Activated CD4-positive, alpha-beta memory T cell treated with anti-CD3 and anti-CD28 coated beads, Interleukin-2, amount 10 ng/mL, durations not matched to agents 7 days and 5 days (primary cell): ENCODE results near the gene B2M. TPM values are rescaled to one million over a fixed set of nuclear protein-coding genes. Genes with fewer than 3 reads are reported as not detected.
"Not testable (repeated sequence)": the region's sequence is repeated elsewhere in the genome, so short reads cannot be mapped to it uniquely, and the experiment has no call there.

Source experiments
- CTCF ChIA-PET: fragments of 350-600 bp; sonication (Branson Sonifier 250); formaldehyde crosslinking; loops from one replicate; lab custom pipeline; 2021; ENCODE audit warnings: antibody characterized with exemption, inconsistent platforms; lab: Charles Lee
- POLR2A ChIA-PET: fragments of 350-600 bp; sonication (Branson Sonifier 250); formaldehyde crosslinking; loops from one replicate; lab custom pipeline; 2021; ENCODE audit warnings: antibody characterized with exemption; lab: Charles Lee
- DNase-seq: peaks from one replicate; pipeline ENCODE4 v3.0.0-alpha.2; 2020
- H3K27ac Mint-ChIP-seq: one replicate; pipeline ENCODE4 v1.8.0; 2021; ENCODE audit warnings: mild to moderate bottlenecking, mixed read lengths
- H3K27me3 Mint-ChIP-seq: one replicate; pipeline ENCODE4 v1.8.0; 2021; ENCODE audit warnings: mixed read lengths
- H3K36me3 Mint-ChIP-seq: one replicate; pipeline ENCODE4 v1.8.0; 2021; ENCODE audit warnings: low read depth, mixed read lengths
- H3K4me1 Mint-ChIP-seq: one replicate; pipeline ENCODE4 v1.8.0; 2021; ENCODE audit warnings: mixed read lengths
- H3K4me3 Mint-ChIP-seq: one replicate; pipeline ENCODE4 v1.8.0; 2021; ENCODE audit warnings: mild to moderate bottlenecking, mixed read lengths
- H3K9me3 Mint-ChIP-seq: one replicate; pipeline ENCODE4 v1.8.0; 2021; ENCODE audit warnings: mixed read lengths
- total RNA-seq, 2 experiments: library from RNA; stranded (reverse); gene quantifications; one replicate each; pipeline ENCODE4 v1.2.3, GENCODE V29; 2021

B2M gene
- total RNA-seq, 2 experiments from 2014 or later = 9,723 to 9,975 TPM

GRCh38 chr15:44716983-44717602 lies 5.8 kb downstream of the B2M start:
- Mint-ChIP-seq H3K4me3 (peak overlapping the region; percentile 98), H3K36me3 (peaks cover 84% of the 10 kb centered on the region), H3K4me1 (peaks cover 73% of the 10 kb centered on the region), H3K9me3 (no peaks in the 10 kb centered on the region), H3K27me3 (no peaks in the 10 kb centered on the region), H3K27ac (peak overlapping the region; percentile 89)
- POLR2A ChIA-PET = interaction anchor here (1.0 to 37.6 kb wide), 5 partner anchors 13 to 133 kb away, joined by 3 to 4153 read pairs (median 49); partner anchors contain the start of genes SPG11 and TRIM69
- CTCF ChIA-PET = interaction anchor here (2.4 to 15.3 kb wide), 3 partner anchors 15 to 124 kb away, joined by 8 to 399 read pairs (median 329); partner anchors contain the start of genes SPG11 and TRIM69
- DNase-seq = no peak

- Mint-ChIP-seq H3K36me3 (peaks cover 72% of the 10 kb centered on the region), H3K4me3 (peak overlapping the region; percentile 16), H3K27me3 (no peaks in the 10 kb centered on the region), H3K27ac (peak overlapping the region; percentile 91), H3K4me1 (peaks cover 79% of the 10 kb centered on the region), H3K9me3 (no peaks in the 10 kb centered on the region)
- no peak for DNase-seq
- ChIA-PET POLR2A (interaction anchor here (0.8 to 37.6 kb wide), 7 partner anchors 2 to 290 kb away, joined by 3 to 4153 read pairs (median 4); partner anchors contain the start of genes B2M, CTDSPL2, PATL2 and SPG11), CTCF (interaction anchor here (13.6 to 15.3 kb wide), 2 partner anchors 14 to 54 kb away, joined by 329 to 399 read pairs; partner anchors contain the start of genes SPG11 and TRIM69)
These were observed 7.0 kb downstream of the B2M start for GRCh38 chr15:44718180-44718926.

GRCh38 chr15:44718927-44719292 lies 7.6 kb downstream of the B2M start:
- Mint-ChIP-seq H3K4me3 (no peak overlapping the region), H3K36me3 (peaks cover 67% of the 10 kb centered on the region), H3K27ac (peak overlapping the region; percentile 91), H3K27me3 (no peaks in the 10 kb centered on the region), H3K9me3 (no peaks in the 10 kb centered on the region), H3K4me1 (peaks cover 84% of the 10 kb centered on the region)
- DNase-seq = no peak
- CTCF ChIA-PET = interaction anchor here (13.6 to 15.3 kb wide), 2 partner anchors 13 to 54 kb away, joined by 329 to 399 read pairs; partner anchors contain the start of genes SPG11 and TRIM69
- POLR2A ChIA-PET = interaction anchor here (0.8 to 37.6 kb wide), 7 partner anchors 2 to 291 kb away, joined by 3 to 4153 read pairs (median 5); partner anchors contain the start of genes B2M, CTDSPL2, PATL2 and SPG11

- peaks cover 90% of the 10 kb centered on the region for H3K4me1 Mint-ChIP-seq
- no peaks in the 10 kb centered on the region for H3K9me3 Mint-ChIP-seq
- H3K4me3 Mint-ChIP-seq = peak overlapping the region; percentile 40
- peak overlapping the region; percentile 91 for H3K27ac Mint-ChIP-seq
- ChIA-PET CTCF (interaction anchor here (0.9 to 15.3 kb wide), 4 partner anchors 13 to 135 kb away, joined by 3 to 399 read pairs (median 168); partner anchors contain the start of genes SPG11 and TRIM69), POLR2A (interaction anchor here (0.8 to 37.6 kb wide), 8 partner anchors 3 to 292 kb away, joined by 3 to 4153 read pairs (median 9); partner anchors contain the start of genes B2M, CTDSPL2, PATL2 and SPG11)
- DNase-seq = peak; percentile 67
- peaks cover 65% of the 10 kb centered on the region for H3K36me3 Mint-ChIP-seq
- H3K27me3 Mint-ChIP-seq = no peaks in the 10 kb centered on the region
These were observed 8.1 kb downstream of the B2M start for GRCh38 chr15:44719293-44719999.

- CTCF ChIA-PET = interaction anchor here (0.9 to 15.3 kb wide), 5 partner anchors 9 to 136 kb away, joined by 3 to 399 read pairs (median 6); partner anchors contain the start of genes B2M, PATL2, SPG11 and TRIM69
- not testable (repeated sequence) for H3K27me3 Mint-ChIP-seq, H3K4me3 Mint-ChIP-seq, H3K9me3 Mint-ChIP-seq
- peak overlapping the region; percentile 91 for H3K27ac Mint-ChIP-seq
- DNase-seq = peak; percentile 51
- peaks cover 91% of the 10 kb centered on the region for H3K4me1 Mint-ChIP-seq
- H3K36me3 Mint-ChIP-seq = peaks cover 63% of the 10 kb centered on the region
- POLR2A ChIA-PET = interaction anchor here (1.5 to 37.6 kb wide), 6 partner anchors 3 to 123 kb away, joined by 4 to 4153 read pairs (median 1600); partner anchors contain the start of genes B2M, PATL2, SPG11 and TRIM69
These were observed 8.7 kb downstream of the B2M start for GRCh38 chr15:44720000-44720435.

GRCh38 chr15:44720460-44721176 lies 9.3 kb downstream of the B2M start:
- peaks cover 90% of the 10 kb centered on the region for H3K4me1 Mint-ChIP-seq

GRCh38 chr15:44722011-44722410 lies 10.7 kb downstream of the B2M start:
- peaks cover 57% of the 10 kb centered on the region for H3K36me3 Mint-ChIP-seq
- DNase-seq = no peak
- peaks cover 87% of the 10 kb centered on the region for H3K4me1 Mint-ChIP-seq
- peak overlapping the region; percentile 91 for H3K27ac Mint-ChIP-seq
- ChIA-PET CTCF (interaction anchor here (13.6 to 15.3 kb wide), 2 partner anchors 10 to 57 kb away, joined by 329 to 399 read pairs; partner anchors contain the start of genes SPG11 and TRIM69), POLR2A (interaction anchor here (1.0 to 37.6 kb wide), 6 partner anchors 5 to 476 kb away, joined by 3 to 4153 read pairs (median 1600); partner anchors contain the start of genes B2M, PATL2, SPG11 and TRIM69)
- peak overlapping the region; percentile 38 for H3K4me3 Mint-ChIP-seq
- no peaks in the 10 kb centered on the region for H3K9me3 Mint-ChIP-seq
- H3K27me3 Mint-ChIP-seq = no peaks in the 10 kb centered on the region

More at GRCh38 chr15:44720460-44721176, 9.3 kb downstream of the B2M start:
- no peak overlapping the region for H3K4me3 Mint-ChIP-seq
- H3K27me3 Mint-ChIP-seq = no peaks in the 10 kb centered on the region
- H3K27ac Mint-ChIP-seq = peak overlapping the region; percentile 91
- H3K9me3 Mint-ChIP-seq = no peaks in the 10 kb centered on the region
- CTCF ChIA-PET = interaction anchor here (0.9 to 15.3 kb wide), 5 partner anchors 9 to 137 kb away, joined by 3 to 399 read pairs (median 6); partner anchors contain the start of genes B2M, PATL2, SPG11 and TRIM69
- DNase-seq = peak; percentile 31
- H3K36me3 Mint-ChIP-seq = peaks cover 61% of the 10 kb centered on the region
- POLR2A ChIA-PET = interaction anchor here (1.1 to 37.6 kb wide), 6 partner anchors 4 to 182 kb away, joined by 3 to 4153 read pairs (median 1600); partner anchors contain the start of genes B2M, PATL2, SPG11 and TRIM69

- POLR2A ChIA-PET = interaction anchor here (0.7 to 37.6 kb wide), 17 partner anchors 4 to 900 kb away, joined by 3 to 4153 read pairs (median 4); partner anchors contain the start of genes B2M, CTDSPL2, EIF3J and PATL2
These were observed 14.8 kb downstream of the B2M start for GRCh38 chr15:44726136-44726535.

GRCh38 chr15:44726568-44727484 lies 15.5 kb downstream of the B2M start:
- peak overlapping the region; percentile 100 for H3K27ac Mint-ChIP-seq
- peak; percentile 86 for DNase-seq
- ChIA-PET POLR2A (interaction anchor here (0.9 to 37.6 kb wide), 19 partner anchors 3 to 901 kb away, joined by 3 to 4153 read pairs (median 4); partner anchors contain the start of genes B2M, CTDSPL2, EIF3J and PATL2), CTCF (interaction anchor here (1.0 to 15.9 kb wide), 8 partner anchors 9 to 148 kb away, joined by 3 to 399 read pairs (median 12); partner anchors contain the start of genes B2M, PATL2, SPG11 and TRIM69)
- H3K36me3 Mint-ChIP-seq = peaks cover 48% of the 10 kb centered on the region
- peak overlapping the region; percentile 99 for H3K4me3 Mint-ChIP-seq
- H3K9me3 Mint-ChIP-seq = no peaks in the 10 kb centered on the region
- no peaks in the 10 kb centered on the region for H3K27me3 Mint-ChIP-seq
- H3K4me1 Mint-ChIP-seq = peaks cover 68% of the 10 kb centered on the region

More at GRCh38 chr15:44726136-44726535, 14.8 kb downstream of the B2M start:
- Mint-ChIP-seq H3K4me3 (peak overlapping the region; percentile 99), H3K27ac (peak overlapping the region; percentile 100), H3K9me3 (no peaks in the 10 kb centered on the region), H3K36me3 (peaks cover 46% of the 10 kb centered on the region), H3K4me1 (peaks cover 68% of the 10 kb centered on the region), H3K27me3 (no peaks in the 10 kb centered on the region)
- peak; percentile 32 for DNase-seq
- CTCF ChIA-PET = interaction anchor here (0.6 to 15.9 kb wide), 8 partner anchors 9 to 182 kb away, joined by 3 to 399 read pairs (median 11); partner anchors contain the start of genes B2M, PATL2, SPG11 and TRIM69
